Myocyte (in vitro differentiated cells): Measurements from ENCODE around the gene DYNLT1. TPM values are rescaled to one million over a fixed set of nuclear protein-coding genes. Genes with fewer than 3 reads are reported as not detected.
"Not testable (repeated sequence)": the region's sequence is repeated elsewhere in the genome, so short reads cannot be mapped to it uniquely, and the experiment has no call there.

Experiments used
- DNase-seq: peaks from one replicate; pipeline ENCODE4 v3.0.0-alpha.2; 2012; ENCODE audit warnings: low read depth
- total RNA-seq: library from RNA; depleted of rRNA; stranded (reverse); fragments of >200 nt; gene quantifications from 2 replicates; pipeline ENCODE4 v1.2.3, GENCODE V29; 2014

DYNLT1 gene
- total RNA-seq, 1 donor from 2014 or later: 57.3 TPM

DNA sequence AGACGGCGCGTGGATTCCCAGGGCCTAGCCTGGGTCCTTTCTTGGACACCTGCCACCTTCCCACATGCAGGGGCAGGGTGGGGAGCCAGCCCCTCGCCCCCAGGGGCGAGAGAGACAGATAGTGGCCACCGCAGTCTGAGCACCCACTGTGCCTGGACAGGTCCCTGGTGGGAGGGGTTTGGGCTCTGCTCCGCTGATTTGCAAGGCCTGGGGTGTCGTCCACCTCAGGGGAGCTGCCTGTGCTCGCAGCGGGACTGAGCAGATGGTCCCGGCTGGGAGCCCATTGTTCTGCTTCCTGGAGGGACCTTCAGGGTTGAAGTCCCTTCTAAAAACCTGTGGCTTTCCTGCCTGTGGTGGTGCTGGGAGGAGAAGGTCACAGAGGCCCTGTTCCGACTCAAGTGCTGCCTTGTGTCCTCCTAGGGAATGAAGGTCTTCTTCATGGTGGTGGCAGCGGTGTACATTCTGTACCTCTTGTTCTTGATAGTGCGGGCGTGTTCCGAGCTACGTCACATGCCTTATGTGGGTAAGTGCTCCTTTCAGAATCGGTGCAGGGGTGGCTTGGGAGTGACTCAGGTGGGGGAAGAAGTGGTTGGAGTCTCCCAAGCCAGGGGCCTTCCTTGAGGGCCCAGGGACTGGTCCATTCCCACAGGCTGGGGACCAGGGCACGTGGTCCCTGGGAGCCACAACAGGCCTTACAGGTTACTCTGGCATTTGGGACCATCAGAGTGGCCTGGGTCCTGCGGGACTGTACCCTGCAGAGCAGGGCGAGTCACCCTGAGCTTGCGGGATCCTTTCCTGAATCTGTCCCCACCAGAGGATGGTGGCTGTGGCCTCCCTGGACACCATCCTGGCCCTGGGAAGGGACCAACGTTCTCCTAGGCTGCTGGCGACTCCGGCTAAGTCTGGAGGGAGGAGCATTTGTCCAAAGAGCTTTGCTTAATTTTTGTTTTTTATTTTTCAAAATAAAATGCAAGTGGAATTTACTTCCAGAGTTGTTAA is 19.6 kb downstream of the DYNLT1 start:
- no peak for DNase-seq

DNA sequence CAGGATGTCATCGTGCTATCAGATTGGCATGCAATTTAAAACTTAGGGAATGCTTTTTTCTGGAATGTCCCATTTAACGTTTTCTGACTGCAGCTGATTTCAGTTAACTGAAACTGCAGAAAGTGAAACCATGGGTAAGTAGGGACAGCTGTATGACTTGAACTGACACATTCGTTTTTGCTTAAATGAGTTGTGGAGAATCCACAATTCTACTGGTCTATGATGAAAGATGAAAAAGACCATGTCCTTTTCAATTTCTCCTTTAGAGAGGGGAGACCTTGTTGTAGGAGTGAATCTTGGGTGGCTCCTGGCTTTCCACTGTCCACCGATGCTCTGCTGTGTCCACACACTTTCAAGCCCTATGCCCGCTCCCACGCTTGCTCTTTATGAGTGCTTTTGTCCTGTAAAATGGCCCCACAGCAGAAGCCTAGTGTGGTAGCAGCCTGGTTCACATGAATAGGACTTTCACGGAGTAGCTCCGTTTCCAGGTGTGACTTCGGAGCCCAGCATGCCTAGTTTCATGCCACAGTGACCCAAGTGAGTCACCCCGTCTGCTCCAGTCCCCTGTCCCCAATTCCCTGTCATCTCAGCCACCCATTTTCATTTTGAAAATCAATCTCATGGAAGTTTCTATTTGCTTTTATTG is 21.9 kb downstream of the DYNLT1 start:
- no peak for DNase-seq

DNA sequence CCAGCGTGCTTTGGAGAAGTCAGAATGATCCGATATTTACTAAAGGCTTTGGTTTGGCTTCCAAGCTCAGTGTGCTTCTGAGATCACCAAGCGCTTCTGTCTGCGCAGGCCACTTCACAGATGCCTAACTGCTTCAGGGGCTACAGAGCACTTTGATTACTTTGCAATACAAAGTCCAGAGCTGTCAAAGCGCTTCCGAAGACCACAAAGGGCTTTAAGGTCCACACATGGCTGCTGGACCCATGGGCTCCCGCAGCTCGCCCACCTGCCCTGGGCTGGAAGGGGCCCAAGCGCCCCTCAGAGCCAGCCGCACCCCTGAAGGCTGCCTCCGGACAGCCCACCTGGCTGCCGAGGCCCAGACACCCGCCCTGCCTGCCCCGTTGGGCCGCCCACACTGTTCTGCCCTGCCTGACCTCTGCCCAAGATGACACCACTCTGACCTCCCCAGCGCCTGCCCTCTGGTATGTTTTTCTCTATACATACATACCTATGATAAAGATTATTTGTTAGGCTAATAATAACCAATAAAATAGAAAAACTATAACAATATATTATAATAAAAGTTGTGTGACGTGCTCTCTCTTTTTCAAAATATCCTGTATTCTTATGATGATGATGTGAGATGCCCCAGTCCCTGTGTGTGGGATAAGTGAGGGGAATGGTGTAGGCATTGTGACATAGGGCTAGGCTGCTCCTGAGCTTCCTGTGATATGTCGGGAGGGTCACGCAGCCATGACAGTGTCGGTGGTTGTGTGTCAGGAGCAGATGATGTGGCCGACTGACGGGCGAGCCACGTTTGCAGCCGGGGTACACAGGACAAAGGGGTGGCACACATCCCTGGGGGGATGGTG is 22.6 kb downstream of the DYNLT1 start:
- DNase-seq: no peak

DNA sequence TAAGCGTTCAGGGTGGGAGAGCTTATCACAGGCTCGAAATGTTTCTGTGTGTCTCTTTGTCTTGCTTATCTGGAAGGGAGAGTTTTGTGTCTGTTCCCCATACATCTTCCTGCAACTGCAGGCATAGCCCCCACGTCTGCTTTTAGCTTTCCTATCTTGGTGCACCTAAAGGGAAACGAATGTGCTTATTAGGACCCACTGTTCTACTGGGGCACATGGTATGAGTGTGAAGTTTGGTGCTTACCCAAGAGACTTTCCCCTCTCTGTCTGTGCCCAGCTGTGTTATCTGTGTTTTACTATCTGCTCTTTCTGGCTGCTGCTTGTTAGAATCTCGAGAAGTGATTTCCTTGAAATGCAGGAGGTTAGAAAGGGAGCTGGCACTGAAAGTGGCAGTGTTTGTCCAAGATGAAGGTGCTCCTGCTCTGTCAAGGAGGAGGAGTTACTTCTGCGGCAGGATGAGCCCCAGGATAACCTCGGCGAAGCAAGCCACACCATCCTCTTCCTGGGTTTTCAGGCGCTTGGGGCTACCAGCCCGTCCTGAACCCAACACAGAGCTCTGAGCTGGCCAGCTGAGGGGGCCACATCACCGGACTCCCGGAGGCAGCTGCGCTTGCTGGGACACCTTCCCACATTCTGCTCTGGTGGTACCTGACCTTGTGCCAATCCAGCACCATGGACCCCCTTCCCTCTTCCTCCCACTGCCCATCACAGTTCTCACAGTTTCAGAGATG is 23.4 kb downstream of the DYNLT1 start:
- no peak for DNase-seq

DNA sequence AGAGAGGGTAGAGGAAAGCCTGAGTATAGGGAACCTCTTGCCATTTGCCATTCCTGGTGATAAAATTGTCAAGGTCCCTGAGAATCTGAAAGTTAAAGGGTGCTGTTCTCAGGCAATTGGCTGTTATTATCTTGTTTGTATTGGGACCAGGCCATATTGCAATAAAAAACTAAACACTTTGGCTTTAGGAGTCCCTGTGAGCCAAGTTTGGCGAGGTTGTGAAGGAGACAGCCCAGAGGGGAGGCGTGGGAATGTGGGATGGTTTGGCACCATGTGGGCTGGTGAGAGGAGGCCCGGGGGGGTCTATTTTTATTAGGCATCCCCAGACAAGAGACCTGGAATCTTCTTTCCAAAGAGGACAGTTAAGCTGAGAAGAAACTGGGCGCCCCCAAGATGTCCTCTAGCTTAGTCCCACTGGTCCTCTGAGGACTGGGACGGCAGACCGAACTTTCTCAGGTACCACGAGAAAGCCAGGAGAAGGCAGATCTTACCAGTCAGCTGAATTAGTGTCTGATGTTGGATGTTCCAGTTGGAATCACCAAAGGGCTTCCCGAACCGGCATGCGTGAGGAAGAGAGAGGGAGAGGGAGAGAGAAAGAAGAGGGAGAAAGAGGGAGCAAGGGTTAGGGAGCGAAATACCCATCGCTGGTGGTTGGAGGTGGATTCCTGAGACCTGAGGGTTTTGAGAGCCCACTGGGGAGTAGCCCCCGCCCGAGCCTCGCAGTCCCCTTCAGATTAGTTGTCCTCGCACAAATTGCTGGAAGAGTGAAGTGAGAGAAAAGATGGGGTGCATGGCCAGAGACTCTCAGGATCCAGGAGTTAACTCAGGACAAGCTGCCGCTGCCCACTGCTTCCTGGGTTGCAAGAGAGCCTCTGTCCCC is 24.4 kb downstream of the DYNLT1 start:
- DNase-seq: no peak

DNA sequence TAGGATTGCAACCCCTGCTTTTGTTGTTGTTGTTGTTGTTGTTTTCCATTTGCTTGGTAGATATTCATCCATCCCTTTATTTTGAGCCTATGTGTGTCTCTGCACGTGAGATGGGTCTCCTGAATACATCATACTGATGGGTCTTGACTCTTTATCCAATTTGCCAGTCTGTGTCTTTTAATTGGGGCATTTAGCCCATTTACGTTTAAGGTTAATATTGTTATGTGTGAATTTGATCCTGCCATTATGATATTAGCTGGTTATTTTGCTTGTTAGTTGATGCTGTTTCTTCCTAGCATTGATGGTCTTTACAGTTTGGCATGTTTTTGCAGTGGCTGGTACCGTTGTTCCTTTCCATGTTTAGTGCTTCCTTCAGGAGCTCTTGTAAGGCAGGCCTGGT is 26.3 kb downstream of the DYNLT1 start:
- not testable (repeated sequence) for DNase-seq

DNA sequence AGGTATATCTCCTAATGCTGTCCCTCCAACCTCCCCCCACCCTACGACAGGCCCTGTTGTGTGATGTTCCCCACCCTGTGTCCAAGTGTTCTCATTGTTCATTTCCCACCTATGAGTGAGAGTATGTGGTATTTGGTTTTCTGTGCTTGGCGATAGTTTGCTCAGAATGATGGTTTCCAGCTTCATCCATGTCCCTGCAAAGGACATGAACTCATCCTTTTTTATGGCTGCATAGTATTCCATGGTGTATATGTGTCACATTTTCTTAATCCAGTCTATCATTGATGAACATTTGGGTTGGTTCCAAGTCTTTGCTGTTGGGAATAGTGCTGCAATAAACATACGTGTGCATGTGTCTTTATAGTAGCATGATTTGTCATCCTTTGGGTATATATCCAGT is 29.9 kb downstream of the DYNLT1 start:
- DNase-seq: not testable (repeated sequence)

DNA sequence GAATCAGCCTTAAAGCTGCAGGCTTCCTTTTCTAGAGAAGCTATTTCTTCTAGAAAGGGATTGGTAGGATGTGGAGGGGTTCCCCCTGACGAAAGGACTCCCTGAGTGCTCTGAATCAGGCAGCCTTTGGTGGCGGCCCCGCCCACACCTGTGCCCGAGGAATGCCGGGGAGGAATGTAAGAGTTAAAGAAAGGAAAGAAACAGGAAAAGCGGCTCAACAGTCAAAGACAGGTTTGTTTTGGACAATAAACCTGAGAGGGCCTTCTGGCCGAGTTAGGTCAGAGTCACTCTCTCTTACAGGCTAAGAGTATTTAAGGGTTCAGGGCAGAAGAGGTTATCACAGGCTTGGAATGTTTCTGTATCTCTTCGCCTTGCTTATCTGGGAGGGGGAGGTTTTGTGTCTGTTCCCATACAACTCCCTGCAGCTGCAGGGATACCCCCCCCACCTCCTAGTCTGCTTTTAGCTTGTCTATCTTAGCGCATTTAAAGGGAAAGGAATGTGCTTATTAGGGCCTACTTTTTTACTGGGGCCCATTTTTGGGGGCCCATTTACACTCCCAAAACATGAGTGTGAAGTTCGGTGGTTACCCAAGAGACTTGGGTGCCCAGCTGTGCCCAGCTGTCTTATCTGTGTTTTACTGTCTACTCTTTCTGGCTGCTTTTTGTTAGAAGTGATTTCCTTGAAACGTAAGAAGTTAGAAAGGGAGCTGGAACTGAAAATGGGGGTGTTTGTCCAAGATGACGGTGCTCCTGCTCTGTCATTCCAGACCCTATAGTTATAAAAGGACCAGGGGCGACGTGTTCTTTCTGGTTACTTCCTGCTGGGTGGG is 32.8 kb downstream of the DYNLT1 start:
- DNase-seq: no peak

DNA sequence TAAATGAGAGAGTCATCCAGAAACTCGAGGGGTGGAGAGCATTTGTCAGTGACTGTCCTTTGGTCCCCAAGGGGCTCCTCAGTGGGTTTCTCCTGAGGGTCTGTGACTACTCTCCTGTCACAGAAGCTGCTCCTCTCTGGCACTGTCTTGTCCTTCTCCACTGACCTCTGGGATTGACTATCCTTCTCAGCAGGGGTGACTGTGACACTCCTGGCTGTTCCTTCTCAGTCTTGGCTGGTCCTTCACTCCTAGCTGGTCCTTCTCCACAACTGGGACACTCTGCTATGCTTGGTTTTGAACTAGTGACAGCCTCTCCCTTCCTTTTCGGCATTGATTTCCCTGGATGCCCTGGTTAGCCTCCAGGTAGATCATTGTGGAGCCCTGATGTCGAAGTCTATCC is 33.5 kb downstream of the DYNLT1 start:
- no peak for DNase-seq

DNA sequence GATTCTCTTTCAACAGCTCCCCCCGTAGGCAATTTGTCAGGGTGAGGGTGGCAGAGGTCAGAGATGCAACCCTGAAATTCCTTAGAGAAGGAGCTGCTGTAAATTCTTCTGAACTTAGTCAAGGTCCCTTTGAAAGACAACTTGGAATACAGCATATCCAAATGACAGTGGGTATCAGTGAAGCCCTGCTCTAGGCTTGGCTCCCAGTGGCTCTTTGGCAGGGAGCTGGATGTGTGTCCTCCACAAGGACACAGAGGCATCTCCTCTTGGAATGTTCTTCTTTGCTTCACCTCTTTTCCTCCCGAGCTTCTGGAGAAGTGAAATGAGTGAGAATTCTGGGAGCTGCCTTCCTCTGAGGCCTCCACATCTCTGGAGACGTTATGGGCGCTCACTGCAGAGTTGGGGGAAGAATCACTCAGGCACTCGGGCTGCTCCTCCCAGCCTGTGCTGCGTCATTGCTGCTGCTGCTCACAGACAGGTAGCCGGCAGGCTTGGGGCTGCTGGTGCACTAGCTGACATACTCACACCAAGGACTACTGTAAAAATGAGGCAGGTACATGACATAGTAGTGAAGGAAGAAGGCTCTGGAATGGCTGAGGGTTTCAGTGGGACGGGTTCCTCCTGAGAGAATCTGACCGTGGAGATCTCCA is 34.1 kb downstream of the DYNLT1 start:
- no peak for DNase-seq

GRCh38 chr6:158609455-158610155 is 34.9 kb downstream of the DYNLT1 start:
- no peak for DNase-seq

GRCh38 chr6:158608221-158608620 is 36.3 kb downstream of the DYNLT1 start:
- no peak for DNase-seq

DNA sequence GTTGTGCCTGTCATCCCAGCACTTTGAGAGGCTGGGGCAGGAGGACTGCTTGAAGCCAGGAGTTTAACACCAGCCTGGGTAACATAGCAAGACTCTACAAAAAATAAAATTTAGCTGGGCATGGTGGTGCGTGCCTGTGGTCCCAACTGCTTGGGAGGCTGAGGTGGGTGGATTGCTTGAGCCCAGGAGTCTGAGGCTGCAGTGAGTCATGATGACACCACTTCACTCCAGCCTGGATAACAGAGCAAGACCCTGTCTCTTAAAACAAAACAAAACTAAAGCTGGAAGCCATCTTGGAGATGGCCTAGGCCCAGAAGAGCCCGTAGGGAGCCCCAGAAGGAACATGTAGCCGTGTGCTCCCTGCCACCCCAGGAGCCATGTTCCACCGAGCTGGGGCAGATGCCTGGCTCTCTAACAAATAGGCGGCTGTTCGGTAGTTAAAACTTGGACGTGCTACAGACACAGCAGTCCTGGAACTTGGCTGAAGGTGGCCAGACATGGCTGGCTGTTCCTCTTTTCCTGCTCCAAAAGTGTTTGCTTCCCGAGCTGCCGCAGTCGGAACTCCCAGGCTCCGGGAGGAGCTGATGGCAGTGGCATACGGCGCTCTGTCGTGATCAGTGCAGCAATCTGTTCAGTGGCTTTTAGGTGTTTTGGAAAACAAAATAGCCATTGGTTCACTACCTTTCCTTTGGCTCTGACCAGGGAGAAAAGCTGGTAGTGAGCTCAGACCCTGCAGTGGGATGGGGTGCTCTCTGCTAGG is 37.0 kb downstream of the DYNLT1 start:
- no peak for DNase-seq

GRCh38 chr6:158606935-158607334 is 37.6 kb downstream of the DYNLT1 start:
- DNase-seq: no peak

- DNase-seq: not testable (repeated sequence)
Measured at GRCh38 chr6:158606011-158606410, 38.5 kb downstream of the DYNLT1 start.

DNA sequence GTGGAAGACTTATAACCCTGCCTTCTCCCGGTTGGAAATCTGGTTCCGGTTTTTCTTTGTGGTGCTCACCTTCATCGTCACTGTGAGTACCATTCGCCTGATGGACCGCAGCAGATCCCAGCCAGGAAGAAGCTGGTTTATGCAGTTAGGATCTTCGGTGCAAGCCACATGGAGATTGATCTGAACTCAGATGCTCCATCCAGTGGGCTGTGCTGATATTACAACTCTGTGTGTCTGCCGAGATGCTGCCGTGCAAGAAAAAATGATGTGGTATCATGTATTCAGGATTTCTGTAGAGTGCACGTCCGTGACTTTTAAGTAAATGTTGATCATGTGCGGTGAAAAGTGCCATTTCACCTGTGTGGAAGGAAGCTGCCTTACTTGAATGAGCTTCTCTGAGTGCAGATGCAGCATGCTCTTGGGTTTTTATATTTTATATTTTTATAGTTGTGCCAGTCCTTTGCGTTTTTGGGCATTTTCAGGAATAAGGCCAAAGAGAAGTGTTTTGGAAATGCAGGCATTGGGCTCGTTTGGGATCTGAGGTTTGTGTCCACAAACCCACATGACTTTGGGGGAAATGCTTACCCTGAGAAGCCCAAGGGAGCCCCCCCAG is 39.2 kb downstream of the DYNLT1 start:
- peak; percentile 76 for DNase-seq

GRCh38 chr6:158604048-158604406 is 40.5 kb downstream of the DYNLT1 start:
- DNase-seq: no peak
